ENCODE measurements around the gene CENPO.
A peak's percentile ranks its signal among the peaks of the same experiment; 100 is the strongest.
"Not testable (repeated sequence)": the region's sequence is repeated elsewhere in the genome, so short reads cannot be mapped to it uniquely, and the experiment has no call there.

Gene CENPO

GRCh38 chr2:24824966-24825882 is 32.0 kb downstream of the CENPO start:
- no peak for DNase-seq

- DNase-seq = no peak
These were observed 32.9 kb downstream of the CENPO start for GRCh38 chr2:24825883-24826772.

GRCh38 chr2:24826773-24827145 is 33.5 kb downstream of the CENPO start:
- DNase-seq = no peak

GRCh38 chr2:24827321-24828237 is 34.4 kb downstream of the CENPO start:
- DNase-seq = peak; percentile 15

- DNase-seq = no peak
These were observed 35.2 kb downstream of the CENPO start for GRCh38 chr2:24828238-24828996.

GRCh38 chr2:24830351-24830750 is 37.1 kb downstream of the CENPO start:
- no peak for DNase-seq

- no peak for DNase-seq
These were observed 37.6 kb downstream of the CENPO start for GRCh38 chr2:24830786-24831185.

GRCh38 chr2:24831221-24832072 is 38.2 kb downstream of the CENPO start:
- DNase-seq = no peak

- no peak for DNase-seq
These were observed 38.8 kb downstream of the CENPO start for GRCh38 chr2:24832073-24832461.

GRCh38 chr2:24832521-24832920 is 39.3 kb downstream of the CENPO start:
- no peak for DNase-seq

GRCh38 chr2:24832931-24833701 is 39.9 kb downstream of the CENPO start:
- DNase-seq = no peak

- DNase-seq = no peak
These were observed 40.9 kb downstream of the CENPO start for GRCh38 chr2:24833821-24834732.

- DNase-seq = no peak
These were observed 41.6 kb downstream of the CENPO start for GRCh38 chr2:24834733-24835395.

GRCh38 chr2:24835411-24835810 is 42.2 kb downstream of the CENPO start:
- DNase-seq = not testable (repeated sequence)

- no peak for DNase-seq
These were observed 43.0 kb downstream of the CENPO start for GRCh38 chr2:24836206-24836605.

GRCh38 chr2:24836706-24837105 is 43.5 kb downstream of the CENPO start:
- DNase-seq = no peak

- DNase-seq = no peak
These were observed 44.8 kb downstream of the CENPO start for GRCh38 chr2:24837996-24838513.

GRCh38 chr2:24838541-24838940 is 45.3 kb downstream of the CENPO start:
- DNase-seq = no peak
